ENCODE results near the gene OSTC.

Gene OSTC

DNA sequence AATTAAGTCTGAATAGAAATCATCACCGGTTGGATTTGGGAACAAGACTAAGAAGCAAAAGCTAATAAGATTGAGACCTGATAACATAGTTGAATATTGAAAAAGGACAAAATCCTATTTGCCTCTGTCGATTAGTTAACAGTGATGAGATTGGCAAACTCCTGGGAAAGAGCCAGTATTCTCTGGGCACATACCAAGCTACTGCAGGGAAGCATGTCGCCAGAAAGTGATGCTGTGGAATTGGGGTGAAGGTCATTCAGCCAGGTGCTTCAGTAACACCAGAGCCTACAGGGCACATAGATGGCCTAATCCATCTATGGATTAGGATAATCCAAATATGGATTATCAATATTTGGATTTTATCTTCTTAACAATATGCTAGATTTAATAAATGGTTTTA is 44.0 kb downstream of the OSTC start:
- TF ChIP-seq, protein P1, sequence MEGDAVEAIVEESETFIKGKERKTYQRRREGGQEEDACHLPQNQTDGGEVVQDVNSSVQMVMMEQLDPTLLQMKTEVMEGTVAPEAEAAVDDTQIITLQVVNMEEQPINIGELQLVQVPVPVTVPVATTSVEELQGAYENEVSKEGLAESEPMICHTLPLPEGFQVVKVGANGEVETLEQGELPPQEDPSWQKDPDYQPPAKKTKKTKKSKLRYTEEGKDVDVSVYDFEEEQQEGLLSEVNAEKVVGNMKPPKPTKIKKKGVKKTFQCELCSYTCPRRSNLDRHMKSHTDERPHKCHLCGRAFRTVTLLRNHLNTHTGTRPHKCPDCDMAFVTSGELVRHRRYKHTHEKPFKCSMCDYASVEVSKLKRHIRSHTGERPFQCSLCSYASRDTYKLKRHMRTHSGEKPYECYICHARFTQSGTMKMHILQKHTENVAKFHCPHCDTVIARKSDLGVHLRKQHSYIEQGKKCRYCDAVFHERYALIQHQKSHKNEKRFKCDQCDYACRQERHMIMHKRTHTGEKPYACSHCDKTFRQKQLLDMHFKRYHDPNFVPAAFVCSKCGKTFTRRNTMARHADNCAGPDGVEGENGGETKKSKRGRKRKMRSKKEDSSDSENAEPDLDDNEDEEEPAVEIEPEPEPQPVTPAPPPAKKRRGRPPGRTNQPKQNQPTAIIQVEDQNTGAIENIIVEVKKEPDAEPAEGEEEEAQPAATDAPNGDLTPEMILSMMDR (conservative IDR thresholded peaks at IDR 0.05; ENCODE audit: control insufficient read depth, insufficient read depth, low read depth, low read length): no peak
- no peak for DNase-seq (ENCODE audit: low read depth)
- no peak overlapping the region for H3K4me3 ChIP-seq (ENCODE audit: control insufficient read depth, low read depth, low read length)

DNA sequence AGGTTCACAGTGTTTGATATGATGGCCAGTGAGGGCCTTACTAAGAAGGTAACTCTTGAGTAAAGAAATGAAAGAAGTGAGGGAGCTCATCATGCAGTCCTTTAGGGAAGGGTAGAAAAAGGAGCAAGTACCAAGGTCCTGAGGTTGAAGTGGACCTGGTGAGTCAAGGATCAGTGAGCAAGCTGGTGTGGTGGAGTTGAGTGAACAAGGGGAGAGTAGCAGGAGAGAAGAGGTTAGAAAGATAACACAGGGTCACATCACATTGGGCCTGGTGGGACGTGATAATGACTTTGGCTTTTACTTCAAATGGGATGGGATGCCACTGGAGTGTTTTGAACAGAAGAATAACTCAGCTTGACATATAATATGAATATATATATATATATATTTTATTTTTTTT is 44.7 kb downstream of the OSTC start:
- H3K4me3 ChIP-seq (ENCODE audit: control insufficient read depth, low read depth, low read length): no peak overlapping the region
- TF ChIP-seq, protein P1 (conservative IDR thresholded peaks at IDR 0.05; ENCODE audit: control insufficient read depth, insufficient read depth, low read depth, low read length): no peak
- DNase-seq (ENCODE audit: low read depth): no peak

DNA sequence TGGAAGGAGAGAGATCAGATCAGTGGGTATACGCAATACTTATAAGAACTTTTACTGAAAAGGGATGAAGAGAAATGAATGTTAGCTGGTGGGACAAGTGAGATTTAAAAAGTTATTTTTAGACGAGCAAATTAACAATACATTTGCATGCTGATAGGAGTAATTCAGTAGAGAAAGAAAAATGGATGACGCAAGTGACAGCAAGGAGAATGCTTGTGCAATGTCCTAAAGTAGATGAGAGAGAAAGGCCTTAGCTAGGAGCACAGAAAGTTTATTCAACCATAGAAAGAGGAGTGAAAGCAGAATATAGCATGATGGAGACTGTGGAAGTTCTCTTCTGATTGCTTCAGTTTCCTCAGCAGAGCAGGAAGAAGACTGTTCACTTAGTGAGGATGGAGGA is 45.8 kb downstream of the OSTC start:
- TF ChIP-seq, protein P1 (conservative IDR thresholded peaks at IDR 0.05; ENCODE audit: control insufficient read depth, insufficient read depth, low read depth, low read length): no peak
- DNase-seq (ENCODE audit: low read depth): no peak
- no peak overlapping the region for H3K4me3 ChIP-seq (ENCODE audit: control insufficient read depth, low read depth, low read length)

DNA sequence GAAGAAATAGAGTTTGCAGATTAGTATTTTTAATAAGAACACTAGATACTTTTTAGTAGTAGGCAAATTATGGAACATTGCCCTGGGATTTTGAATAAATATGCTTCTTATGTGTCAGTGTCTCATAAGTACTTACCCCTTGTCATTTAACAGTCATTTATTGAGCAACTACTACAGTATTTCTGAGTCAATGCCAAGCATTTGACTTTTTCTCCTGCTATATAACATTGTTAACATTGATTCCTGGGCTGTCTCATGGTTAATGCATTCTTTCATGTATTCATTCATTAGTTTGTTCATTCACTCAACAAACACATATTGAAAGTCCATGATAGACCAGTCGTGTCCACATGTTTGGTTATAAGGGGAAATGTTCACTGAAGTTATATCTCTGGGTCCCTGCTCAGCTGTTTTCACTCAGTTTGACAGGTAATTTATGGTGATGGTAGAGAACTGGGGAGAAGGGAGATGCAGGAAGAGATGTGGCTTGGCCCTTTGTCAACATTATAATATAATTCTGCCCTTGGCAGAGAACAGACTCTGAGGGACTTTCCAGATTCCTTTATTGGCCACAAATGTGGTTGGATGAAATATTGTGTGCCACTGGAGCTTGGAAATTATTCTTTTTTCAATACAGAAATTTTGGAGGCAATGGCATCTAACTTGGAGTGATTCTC is 49.8 kb downstream of the OSTC start:
- no peak overlapping the region for H3K4me3 ChIP-seq (ENCODE audit: control insufficient read depth, low read depth, low read length)
- DNase-seq (ENCODE audit: low read depth): peak; percentile 53
- TF ChIP-seq, protein P1 (conservative IDR thresholded peaks at IDR 0.05; ENCODE audit: control insufficient read depth, insufficient read depth, low read depth, low read length): no peak

DNA sequence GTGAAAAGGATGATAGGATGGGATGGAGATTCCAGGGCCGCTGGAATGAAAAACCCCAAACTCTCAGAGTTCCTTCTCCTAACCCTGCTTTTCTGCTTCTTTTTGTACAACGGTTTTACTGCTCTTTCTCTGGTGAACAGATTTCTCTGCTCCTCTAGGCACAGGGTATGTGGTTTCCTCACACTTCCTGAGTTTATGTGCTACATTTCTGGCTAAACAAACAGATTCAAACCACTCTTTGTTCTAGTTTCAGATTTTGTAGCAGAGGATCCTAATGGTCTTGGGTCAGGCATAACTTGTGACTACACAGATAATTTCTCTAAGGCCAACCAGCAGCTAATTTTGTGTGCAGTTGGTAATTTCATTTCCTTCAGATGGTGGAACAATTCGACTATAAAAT is 52.6 kb downstream of the OSTC start:
- DNase-seq (ENCODE audit: low read depth): no peak

DNA sequence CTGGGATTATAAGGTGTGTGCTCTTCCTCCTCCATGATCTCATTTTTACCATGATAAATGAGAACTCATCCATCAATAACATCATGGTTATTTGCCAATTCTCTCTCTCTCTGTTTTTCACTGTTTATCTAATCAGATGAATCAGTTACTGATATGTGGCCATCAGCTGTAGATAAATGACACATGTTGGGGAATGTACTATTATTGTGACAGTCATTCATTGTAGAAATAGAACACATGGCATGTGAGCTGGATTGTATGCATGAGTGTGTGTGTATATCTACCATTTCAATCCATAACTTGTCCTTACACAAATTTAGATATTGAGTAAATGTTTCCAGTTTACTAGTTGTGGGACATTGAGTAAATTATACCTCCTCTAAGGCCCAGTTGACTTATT is 53.0 kb downstream of the OSTC start:
- DNase-seq (ENCODE audit: low read depth): no peak
- H3K4me3 ChIP-seq (ENCODE audit: control insufficient read depth, low read depth, low read length): no peak overlapping the region
- TF ChIP-seq, protein P1 (conservative IDR thresholded peaks at IDR 0.05; ENCODE audit: control insufficient read depth, insufficient read depth, low read depth, low read length): no peak

More for the DNA sequence above, 52.6 kb downstream of the OSTC start:
- no peak overlapping the region for H3K4me3 ChIP-seq (ENCODE audit: control insufficient read depth, low read depth, low read length)
- TF ChIP-seq, protein P1 (conservative IDR thresholded peaks at IDR 0.05; ENCODE audit: control insufficient read depth, insufficient read depth, low read depth, low read length): no peak

DNA sequence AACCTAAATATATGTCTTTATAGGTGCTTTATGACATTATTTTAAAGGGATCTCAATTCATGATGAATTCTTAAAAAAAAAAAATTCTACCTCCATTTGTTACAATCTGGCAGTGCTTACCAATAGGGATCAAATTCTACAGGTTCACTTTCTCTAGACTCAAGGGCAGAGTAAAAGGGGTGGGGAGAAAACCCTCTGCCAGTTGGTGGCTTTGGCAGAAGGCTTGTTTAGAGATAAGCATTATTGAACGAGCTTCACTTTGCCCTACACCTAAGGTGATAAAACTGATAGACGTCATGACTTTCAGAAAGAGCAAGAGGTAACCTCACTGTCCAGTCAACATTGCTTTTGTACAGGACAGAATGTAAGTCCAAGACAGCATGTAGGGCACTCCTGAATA is 53.6 kb downstream of the OSTC start:
- TF ChIP-seq, protein P1 (conservative IDR thresholded peaks at IDR 0.05; ENCODE audit: control insufficient read depth, insufficient read depth, low read depth, low read length): no peak
- no peak overlapping the region for H3K4me3 ChIP-seq (ENCODE audit: control insufficient read depth, low read depth, low read length)
- no peak for DNase-seq (ENCODE audit: low read depth)

Data from fibroblast of mammary gland (primary cell).